Nephron (organoid): ENCODE data around the gene DEFB110.

ENCODE experiments used
- H3K27ac Mint-ChIP-seq, 3 experiments: 2 replicates each; pipeline ENCODE4 v1.8.0; 2020; ENCODE audit warnings: mixed read lengths in 3 of 3, mild to moderate bottlenecking in 2 of 3, moderate library complexity in 1 of 3
- H3K27me3 Mint-ChIP-seq: 2 replicates; pipeline ENCODE4 v1.8.0; 2021; ENCODE audit warnings: low read depth, mild to moderate bottlenecking, moderate library complexity, mixed read lengths
- H3K36me3 Mint-ChIP-seq: 2 replicates; pipeline ENCODE4 v1.8.0; 2020; ENCODE audit warnings: low read depth, mixed read lengths
- H3K4me1 Mint-ChIP-seq: 2 replicates; pipeline ENCODE4 v1.8.0; 2020; ENCODE audit warnings: mixed read lengths
- H3K4me3 Mint-ChIP-seq, 3 experiments: 2 replicates each; pipeline ENCODE4 v1.8.0; 2020; ENCODE audit warnings: mild to moderate bottlenecking in 3 of 3, mixed read lengths in 3 of 3, moderate library complexity in 2 of 3
- H3K9me3 Mint-ChIP-seq: 2 replicates; pipeline ENCODE4 v1.8.0; 2020; ENCODE audit warnings: mixed read lengths
- CTCF ChIP-seq, 3 experiments: fragments of 200-600 bp; sonication (generic); IDR thresholded peaks; one replicate each; pipeline ENCODE4 v1.5.0; 2021; ENCODE audit warnings: antibody characterized with exemption in 3 of 3; ENCODE audit not compliant: unreplicated experiment in 3 of 3

DEFB110 gene

GRCh38 chr6:49988900-49989299, 32.9 kb downstream of the DEFB110 start:
- H3K4me3 Mint-ChIP-seq, result no peak overlapping the region
- H3K4me1 Mint-ChIP-seq, result no peaks in the 10 kb centered on the region
- no peaks in the 10 kb centered on the region for H3K9me3 Mint-ChIP-seq
- H3K36me3 Mint-ChIP-seq, result no peaks in the 10 kb centered on the region
- TF ChIP-seq CTCF (IDR thresholded peaks at IDR 0.05; ENCODE audit: unreplicated experiment in 3 of 3), result no peak
- no peak overlapping the region for H3K27ac Mint-ChIP-seq
- no peaks in the 10 kb centered on the region for H3K27me3 Mint-ChIP-seq

- no peaks in the 10 kb centered on the region for H3K27me3 Mint-ChIP-seq
- no peak overlapping the region for H3K4me3 Mint-ChIP-seq
- H3K9me3 Mint-ChIP-seq, result no peaks in the 10 kb centered on the region
- no peak for TF ChIP-seq CTCF (IDR thresholded peaks at IDR 0.05; ENCODE audit: unreplicated experiment in 3 of 3)
- no peak overlapping the region for H3K27ac Mint-ChIP-seq
- H3K36me3 Mint-ChIP-seq, result no peaks in the 10 kb centered on the region
- H3K4me1 Mint-ChIP-seq, result no peaks in the 10 kb centered on the region
Observed at GRCh38 chr6:49987749-49988148, 34.0 kb downstream of the DEFB110 start.

- H3K4me3 Mint-ChIP-seq, result no peak overlapping the region
- H3K36me3 Mint-ChIP-seq, result no peaks in the 10 kb centered on the region
- no peaks in the 10 kb centered on the region for H3K4me1 Mint-ChIP-seq
- no peaks in the 10 kb centered on the region for H3K27me3 Mint-ChIP-seq
- H3K9me3 Mint-ChIP-seq, result no peaks in the 10 kb centered on the region
- TF ChIP-seq CTCF (IDR thresholded peaks at IDR 0.05; ENCODE audit: unreplicated experiment in 3 of 3), result no peak
- no peak overlapping the region for H3K27ac Mint-ChIP-seq
Observed at GRCh38 chr6:49986551-49986950, 35.2 kb downstream of the DEFB110 start.

GRCh38 chr6:49982046-49982445, 39.7 kb downstream of the DEFB110 start:
- Mint-ChIP-seq H3K4me1 (no peaks in the 10 kb centered on the region), H3K9me3 (no peaks in the 10 kb centered on the region), H3K27ac (no peak overlapping the region), H3K27me3 (no peaks in the 10 kb centered on the region), H3K4me3 (no peak overlapping the region), H3K36me3 (no peaks in the 10 kb centered on the region)
- TF ChIP-seq CTCF (IDR thresholded peaks at IDR 0.05; ENCODE audit: unreplicated experiment in 3 of 3), result no peak

GRCh38 chr6:49980898-49981297, 40.9 kb downstream of the DEFB110 start:
- Mint-ChIP-seq H3K4me1 (no peaks in the 10 kb centered on the region), H3K36me3 (no peaks in the 10 kb centered on the region), H3K27me3 (no peaks in the 10 kb centered on the region), H3K9me3 (no peaks in the 10 kb centered on the region), H3K4me3 (no peak overlapping the region), H3K27ac (no peak overlapping the region)
- no peak for TF ChIP-seq CTCF (IDR thresholded peaks at IDR 0.05; ENCODE audit: unreplicated experiment in 3 of 3)

- Mint-ChIP-seq H3K4me1 (no peaks in the 10 kb centered on the region), H3K36me3 (no peaks in the 10 kb centered on the region), H3K9me3 (no peaks in the 10 kb centered on the region), H3K27ac (no peak overlapping the region), H3K4me3 (no peak overlapping the region), H3K27me3 (no peaks in the 10 kb centered on the region)
- no peak for TF ChIP-seq CTCF (IDR thresholded peaks at IDR 0.05; ENCODE audit: unreplicated experiment in 3 of 3)
Observed at GRCh38 chr6:49979584-49979983, 42.2 kb downstream of the DEFB110 start.
